Karpas-422 (cell line): ENCODE data around the gene ADGRB2. TPM values are rescaled to one million over a fixed set of nuclear protein-coding genes. Genes with fewer than 3 reads are reported as not detected.

Source experiments
- DNase-seq: peaks from one replicate; pipeline ENCODE4 v3.0.0-alpha.2; 2015
- H2AFZ ChIP-seq: fragments of 200-600 bp; sonication (generic); 2 replicates; pipeline ENCODE4 v1.6.1; 2014; ENCODE audit warnings: antibody characterized with exemption, low read length, mixed read lengths
- H3K27ac ChIP-seq: fragments of 200-600 bp; sonication (generic); 2 replicates; pipeline ENCODE4 v1.5.1; 2014; ENCODE audit warnings: mild to moderate bottlenecking, low read length, moderate library complexity
- H3K27me3 ChIP-seq: fragments of 200-600 bp; sonication (generic); 2 replicates; pipeline ENCODE4 v1.6.1; 2014; ENCODE audit warnings: low read length, mixed read lengths
- H3K36me3 ChIP-seq: fragments of 200-600 bp; sonication (generic); 2 replicates; pipeline ENCODE4 v1.6.1; 2014; ENCODE audit warnings: low read length, mixed read lengths; ENCODE audit not compliant: insufficient read depth
- H3K4me1 ChIP-seq: fragments of 200-600 bp; sonication (generic); 2 replicates; pipeline ENCODE4 v1.6.1; 2014; ENCODE audit warnings: mild to moderate bottlenecking, low read length, mixed read lengths
- H3K4me2 ChIP-seq: fragments of 200-600 bp; sonication (generic); 2 replicates; pipeline ENCODE4 v1.6.1; 2014; ENCODE audit warnings: low read length, low read depth, mild to moderate bottlenecking; ENCODE audit not compliant: poor library complexity, severe bottlenecking
- H3K4me3 ChIP-seq: fragments of 200-600 bp; sonication (generic); 2 replicates; pipeline ENCODE4 v1.5.1; 2014; ENCODE audit warnings: mild to moderate bottlenecking, antibody characterized with exemption, low read length, mixed read lengths
- H3K79me2 ChIP-seq: fragments of 200-600 bp; sonication (generic); 2 replicates; pipeline ENCODE4 v1.6.1; 2014; ENCODE audit warnings: mild to moderate bottlenecking, low read length, mixed read lengths
- H3K9ac ChIP-seq: fragments of 200-600 bp; sonication (generic); 2 replicates; pipeline ENCODE4 v1.6.0; 2014; ENCODE audit warnings: low read length
- H3K9me2 ChIP-seq: fragments of 200-600 bp; sonication (generic), shearing (Covaris generic); replicated peaks from 2 replicates; pipeline ENCODE4 v1.6.0; 2014; ENCODE audit warnings: mild to moderate bottlenecking, low read length, moderate library complexity; ENCODE audit not compliant: insufficient read depth
- H3K9me3 ChIP-seq: fragments of 300-700, 200-600 bp; sonication (generic); 2 replicates; pipeline ENCODE4 v1.6.1; 2014; ENCODE audit warnings: low read length, mixed read lengths
- H4K20me1 ChIP-seq: fragments of 200-600 bp; sonication (generic); 2 replicates; pipeline ENCODE4 v1.6.1; 2014; ENCODE audit warnings: mild to moderate bottlenecking, antibody characterized with exemption, low read length, low read depth; ENCODE audit not compliant: insufficient read depth
- total RNA-seq: library from RNA; depleted of rRNA; stranded (reverse); fragments of >200 nt; shearing (Covaris generic); gene quantifications from 2 replicates; pipeline ENCODE4 v1.2.3, GENCODE V29; 2014; ENCODE audit warnings: low replicate concordance; rRNA removed

ADGRB2 gene, protein sequence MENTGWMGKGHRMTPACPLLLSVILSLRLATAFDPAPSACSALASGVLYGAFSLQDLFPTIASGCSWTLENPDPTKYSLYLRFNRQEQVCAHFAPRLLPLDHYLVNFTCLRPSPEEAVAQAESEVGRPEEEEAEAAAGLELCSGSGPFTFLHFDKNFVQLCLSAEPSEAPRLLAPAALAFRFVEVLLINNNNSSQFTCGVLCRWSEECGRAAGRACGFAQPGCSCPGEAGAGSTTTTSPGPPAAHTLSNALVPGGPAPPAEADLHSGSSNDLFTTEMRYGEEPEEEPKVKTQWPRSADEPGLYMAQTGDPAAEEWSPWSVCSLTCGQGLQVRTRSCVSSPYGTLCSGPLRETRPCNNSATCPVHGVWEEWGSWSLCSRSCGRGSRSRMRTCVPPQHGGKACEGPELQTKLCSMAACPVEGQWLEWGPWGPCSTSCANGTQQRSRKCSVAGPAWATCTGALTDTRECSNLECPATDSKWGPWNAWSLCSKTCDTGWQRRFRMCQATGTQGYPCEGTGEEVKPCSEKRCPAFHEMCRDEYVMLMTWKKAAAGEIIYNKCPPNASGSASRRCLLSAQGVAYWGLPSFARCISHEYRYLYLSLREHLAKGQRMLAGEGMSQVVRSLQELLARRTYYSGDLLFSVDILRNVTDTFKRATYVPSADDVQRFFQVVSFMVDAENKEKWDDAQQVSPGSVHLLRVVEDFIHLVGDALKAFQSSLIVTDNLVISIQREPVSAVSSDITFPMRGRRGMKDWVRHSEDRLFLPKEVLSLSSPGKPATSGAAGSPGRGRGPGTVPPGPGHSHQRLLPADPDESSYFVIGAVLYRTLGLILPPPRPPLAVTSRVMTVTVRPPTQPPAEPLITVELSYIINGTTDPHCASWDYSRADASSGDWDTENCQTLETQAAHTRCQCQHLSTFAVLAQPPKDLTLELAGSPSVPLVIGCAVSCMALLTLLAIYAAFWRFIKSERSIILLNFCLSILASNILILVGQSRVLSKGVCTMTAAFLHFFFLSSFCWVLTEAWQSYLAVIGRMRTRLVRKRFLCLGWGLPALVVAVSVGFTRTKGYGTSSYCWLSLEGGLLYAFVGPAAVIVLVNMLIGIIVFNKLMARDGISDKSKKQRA (N-terminal part only)
- 9.2 and 28.5 TPM in 2 replicates for total RNA-seq

DNA sequence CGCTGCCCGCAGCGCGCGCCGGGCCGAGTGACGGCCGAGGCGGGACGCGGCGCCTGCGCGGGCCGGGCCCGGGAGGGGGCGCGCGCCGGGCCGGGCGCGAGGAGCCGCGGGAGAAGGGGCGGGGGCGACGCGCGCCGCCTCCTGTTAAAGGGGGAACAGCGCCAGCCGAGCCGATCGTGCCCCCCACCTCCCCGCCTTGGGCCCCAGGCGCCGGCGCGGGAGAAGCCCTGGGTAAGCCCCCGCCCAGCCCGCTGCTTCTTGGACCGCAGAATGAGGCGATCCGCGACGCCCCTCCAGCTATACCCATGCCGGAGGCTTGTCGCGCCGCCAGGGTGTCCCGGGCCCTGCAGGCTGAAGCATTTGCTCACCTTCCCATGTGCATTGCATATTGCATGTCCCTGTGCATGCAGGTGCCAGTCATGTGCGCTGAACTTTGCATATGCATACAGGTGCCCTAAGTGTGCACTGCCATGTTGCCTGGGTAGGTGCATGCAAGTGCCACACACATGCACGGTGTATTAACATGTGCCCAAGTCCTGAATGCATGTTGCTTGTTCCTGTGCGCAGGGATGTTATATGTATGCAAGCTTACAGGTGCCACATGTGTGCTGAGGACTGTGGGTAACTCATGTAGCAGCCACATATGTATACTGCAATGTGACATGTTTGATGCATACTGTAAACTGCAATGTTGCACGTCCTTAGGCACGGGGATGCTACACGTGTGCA lies at the start of gene ADGRB2:
Gene ADGRB2 (minus strand): TSS at position 29 of the 729 bp plus-strand sequence. CDS start 7,119 bp downstream, outside the sequence.
- Histone ChIP-seq H3K79me2 (0 out of 2 replicates have a peak, but pooled peaks cover 4% of the 10 kb centered on the region), H3K4me2 (peak within 1 kb of the TSS; percentile 92), H3K27me3 (no peaks in the 10 kb centered on the region), H3K9ac (peak within 1 kb of the TSS; percentile 80), H2AFZ (no peak within 1 kb of the TSS), H3K4me1 (peaks cover 66% of the 10 kb centered on the region), H3K9me3 (no peaks in the 10 kb centered on the region), H3K27ac (peak within 1 kb of the TSS; percentile 65), H3K9me2 (no peaks in the 10 kb centered on the region), H3K36me3 (no peaks in the 10 kb centered on the region), H4K20me1 (peaks cover 29% of the 10 kb centered on the region), H3K4me3 (peak within 1 kb of the TSS; percentile 88)
- peak; percentile 81 for DNase-seq

DNA sequence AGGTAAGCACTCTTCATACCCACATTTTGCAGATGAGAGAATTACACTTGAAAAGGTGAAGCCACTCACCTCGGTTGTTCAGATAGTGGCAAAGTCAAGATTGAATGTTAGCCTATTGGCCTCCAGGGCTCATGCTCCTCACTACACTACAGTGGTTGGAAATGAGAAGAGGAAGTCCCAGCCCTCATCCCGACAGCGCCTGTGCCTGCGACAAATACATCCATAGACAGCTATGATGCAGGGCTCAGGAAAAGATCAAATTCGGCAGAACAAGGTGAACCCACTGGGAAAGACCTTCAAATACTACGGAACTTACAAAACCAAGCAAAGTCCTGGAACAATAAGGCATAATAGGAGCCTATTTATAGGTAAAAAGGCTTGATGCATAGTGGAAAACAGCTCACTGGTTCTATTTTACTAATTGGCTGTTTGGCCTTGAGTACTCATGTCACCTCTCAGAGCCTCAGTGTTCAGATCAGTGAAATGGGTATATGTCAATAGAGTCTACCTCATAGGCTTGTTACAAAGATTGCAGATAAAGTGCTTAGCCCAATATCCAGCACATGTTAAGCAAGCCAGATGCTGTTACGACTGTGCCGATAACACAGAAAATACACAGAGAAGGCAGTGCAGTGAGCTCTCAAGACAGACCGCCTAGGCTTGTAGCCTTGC lies 48.2 kb upstream of the ADGRB2 start:
- no peak overlapping the region for H3K4me3 ChIP-seq
- H3K4me1 ChIP-seq: peaks cover 8% of the 10 kb centered on the region
- H3K4me2 ChIP-seq: no peak overlapping the region
- H3K27me3 ChIP-seq: no peaks in the 10 kb centered on the region
- no peaks in the 10 kb centered on the region for H3K9me2 ChIP-seq
- H3K27ac ChIP-seq: no peak overlapping the region
- H3K9ac ChIP-seq: no peak overlapping the region
- no peaks in the 10 kb centered on the region for H3K36me3 ChIP-seq
- no peaks in the 10 kb centered on the region for H3K9me3 ChIP-seq
- no peaks in the 10 kb centered on the region for H3K79me2 ChIP-seq
- no peak for DNase-seq
- no peak overlapping the region for H2AFZ ChIP-seq
- H4K20me1 ChIP-seq: no peaks in the 10 kb centered on the region

DNA sequence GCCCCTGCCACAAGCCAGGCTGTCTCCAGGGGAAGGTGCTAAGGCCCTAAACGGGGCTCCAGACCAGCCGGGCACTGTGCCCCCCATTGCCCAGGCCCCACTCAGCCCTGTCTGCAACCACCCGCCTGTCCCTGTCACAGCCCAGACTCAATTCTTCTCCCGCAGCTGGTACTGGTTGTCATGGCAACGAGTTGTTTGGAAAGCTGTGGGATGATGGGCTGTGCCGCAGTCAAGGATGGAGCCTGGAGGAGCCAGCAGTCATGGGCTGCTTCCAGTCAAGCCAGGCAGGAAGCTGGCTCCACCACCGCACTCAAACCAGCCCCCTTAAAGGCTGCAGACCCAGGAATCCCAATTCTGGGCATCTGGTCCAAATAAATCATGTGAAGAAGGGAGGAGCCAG lies 47.5 kb upstream of the ADGRB2 start:
- Histone ChIP-seq H3K9ac (no peak overlapping the region), H3K79me2 (no peaks in the 10 kb centered on the region), H3K4me3 (no peak overlapping the region), H3K4me2 (no peak overlapping the region), H3K27ac (no peak overlapping the region), H2AFZ (no peak overlapping the region), H3K9me3 (no peaks in the 10 kb centered on the region), H4K20me1 (no peaks in the 10 kb centered on the region), H3K4me1 (peaks cover 3% of the 10 kb centered on the region), H3K36me3 (no peaks in the 10 kb centered on the region), H3K27me3 (no peaks in the 10 kb centered on the region), H3K9me2 (no peaks in the 10 kb centered on the region)
- no peak for DNase-seq

DNA sequence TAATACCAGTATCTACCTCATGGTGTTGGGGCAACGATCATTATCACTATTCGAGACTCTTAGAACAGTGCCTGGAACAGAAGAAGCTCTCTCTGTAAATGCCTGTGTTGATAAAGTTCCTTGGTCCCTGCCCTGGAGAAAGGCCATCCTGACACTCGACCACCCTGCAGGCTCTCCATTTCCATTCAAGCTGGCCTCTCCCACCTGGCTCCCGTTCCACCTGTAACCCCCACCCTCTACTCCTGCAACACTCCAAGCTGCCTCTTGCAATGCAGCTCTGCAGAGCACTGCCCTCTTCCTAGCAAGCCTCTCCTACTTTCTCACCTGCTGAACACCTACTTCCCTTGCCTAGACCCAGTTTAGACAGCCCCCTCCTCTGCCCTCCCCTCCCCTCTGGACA lies 45.6 kb upstream of the ADGRB2 start:
- H3K9me3 ChIP-seq: no peaks in the 10 kb centered on the region
- H3K9me2 ChIP-seq: no peaks in the 10 kb centered on the region
- H3K4me2 ChIP-seq: no peak overlapping the region
- H3K79me2 ChIP-seq: no peaks in the 10 kb centered on the region
- H3K9ac ChIP-seq: no peak overlapping the region
- H3K27me3 ChIP-seq: no peaks in the 10 kb centered on the region
- H3K4me3 ChIP-seq: no peak overlapping the region
- no peaks in the 10 kb centered on the region for H3K36me3 ChIP-seq
- DNase-seq: no peak
- peaks cover 4% of the 10 kb centered on the region; the same call in 1 of the 2 replicates for H3K4me1 ChIP-seq
- no peak overlapping the region for H2AFZ ChIP-seq
- no peak overlapping the region for H3K27ac ChIP-seq
- H4K20me1 ChIP-seq: no peaks in the 10 kb centered on the region

DNA sequence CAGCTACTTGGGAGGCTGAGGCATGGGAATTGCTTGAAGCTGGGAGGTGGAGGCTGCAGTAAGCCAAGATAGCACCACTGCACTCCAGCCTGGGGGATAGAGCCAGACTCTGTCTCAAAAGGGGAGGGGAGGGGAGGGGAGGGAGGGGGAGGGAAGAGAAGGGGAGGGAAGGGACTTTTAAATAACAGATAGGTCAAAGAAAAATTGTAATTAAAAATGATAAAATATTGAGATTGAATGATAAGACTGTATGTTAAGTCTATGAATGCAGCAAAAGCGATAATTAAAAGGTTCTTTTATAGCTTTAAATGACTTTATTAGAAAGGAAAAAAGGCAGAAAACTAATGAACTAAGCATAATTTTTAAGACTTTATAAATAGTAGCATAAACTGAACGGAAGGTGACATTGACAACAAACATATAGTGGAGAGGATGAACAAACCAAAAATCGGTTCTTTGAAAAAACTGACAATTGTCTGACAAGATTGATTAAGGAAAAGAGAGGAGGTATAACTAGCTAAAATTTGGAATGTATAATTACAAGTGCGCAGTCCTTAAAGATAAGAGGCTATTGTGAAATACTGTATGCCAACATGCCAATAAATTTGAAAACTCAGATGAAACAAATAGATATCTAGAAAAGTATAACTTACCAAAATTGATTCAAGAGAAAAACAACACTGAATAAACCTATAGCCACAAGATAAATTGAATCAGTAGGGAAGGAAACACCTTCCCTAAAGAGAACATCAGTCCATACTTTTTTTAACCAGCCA lies 43.3 kb upstream of the ADGRB2 start:
- H2AFZ ChIP-seq: no peak overlapping the region
- H4K20me1 ChIP-seq: no peaks in the 10 kb centered on the region
- peaks cover 10% of the 10 kb centered on the region; the same call in 1 of the 2 replicates for H3K4me1 ChIP-seq
- H3K9me2 ChIP-seq: no peaks in the 10 kb centered on the region
- H3K9ac ChIP-seq: no peak overlapping the region
- no peaks in the 10 kb centered on the region for H3K27me3 ChIP-seq
- H3K79me2 ChIP-seq: no peaks in the 10 kb centered on the region
- no peaks in the 10 kb centered on the region for H3K36me3 ChIP-seq
- H3K27ac ChIP-seq: no peak overlapping the region
- H3K9me3 ChIP-seq: no peaks in the 10 kb centered on the region
- H3K4me3 ChIP-seq: no peak overlapping the region
- no peak for DNase-seq
- no peak overlapping the region for H3K4me2 ChIP-seq

DNA sequence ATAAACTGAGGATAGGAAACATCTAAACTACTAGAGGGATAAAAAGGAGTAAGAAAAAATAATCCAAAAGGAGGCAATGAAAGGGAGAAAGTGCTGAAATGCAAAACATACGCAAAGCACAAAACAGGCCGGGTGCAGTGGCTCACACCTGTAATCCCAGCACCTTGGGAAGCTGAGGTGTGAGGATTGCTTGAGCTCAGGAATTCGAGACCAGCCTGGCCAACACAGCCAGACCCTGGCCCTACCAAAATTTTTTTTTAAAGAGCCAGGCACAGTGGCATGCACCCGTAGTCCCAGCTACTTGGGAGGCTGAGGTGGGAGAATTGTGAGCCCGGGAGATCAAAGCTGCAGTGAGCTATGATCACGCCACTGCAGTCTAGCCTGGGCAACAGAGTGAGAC lies 41.2 kb upstream of the ADGRB2 start:
- Histone ChIP-seq H3K4me1 (peaks cover 17% of the 10 kb centered on the region), H3K9me3 (no peaks in the 10 kb centered on the region), H3K27ac (no peak overlapping the region), H3K9me2 (no peaks in the 10 kb centered on the region), H3K36me3 (no peaks in the 10 kb centered on the region), H3K27me3 (no peaks in the 10 kb centered on the region), H2AFZ (no peak overlapping the region), H3K9ac (no peak overlapping the region), H3K79me2 (no peaks in the 10 kb centered on the region), H3K4me2 (no peak overlapping the region), H4K20me1 (no peaks in the 10 kb centered on the region), H3K4me3 (no peak overlapping the region)
- no peak for DNase-seq

DNA sequence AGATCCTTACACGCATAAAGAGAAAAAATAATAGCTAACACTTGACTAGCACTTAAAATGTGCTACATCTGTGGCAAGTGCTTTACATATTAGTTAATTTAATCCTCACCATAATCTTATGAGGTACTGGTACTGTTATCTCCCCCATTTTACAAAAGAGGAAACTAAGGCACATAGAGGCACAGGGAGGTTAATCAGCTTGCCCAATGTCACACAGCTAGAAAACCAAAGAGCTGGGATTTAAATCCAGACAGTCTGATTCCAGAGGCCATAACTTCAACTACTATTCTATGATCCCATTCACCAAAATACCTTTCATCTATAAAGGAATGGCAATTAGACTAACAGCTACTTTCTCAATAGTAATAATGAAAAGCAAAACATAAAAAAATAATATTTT lies 40.0 kb upstream of the ADGRB2 start:
- Histone ChIP-seq H3K9me3 (no peaks in the 10 kb centered on the region), H3K79me2 (no peaks in the 10 kb centered on the region), H3K9ac (no peak overlapping the region), H3K4me3 (no peak overlapping the region), H3K4me2 (no peak overlapping the region), H3K4me1 (peaks cover 17% of the 10 kb centered on the region), H3K9me2 (no peaks in the 10 kb centered on the region), H4K20me1 (no peaks in the 10 kb centered on the region), H3K27me3 (no peaks in the 10 kb centered on the region), H3K36me3 (no peaks in the 10 kb centered on the region), H2AFZ (no peak overlapping the region), H3K27ac (no peak overlapping the region)
- no peak for DNase-seq
